PC-3 (cell line): ENCODE data around the gene CCDC28B.

Experiments used
- EZH2 ChIP-seq: fragments of 300-600 bp; sonication (generic); IDR thresholded peaks from one replicate; pipeline ENCODE4 v1.6.1; 2017; ENCODE audit warnings: antibody characterized with exemption, mild to moderate bottlenecking, low read length; ENCODE audit not compliant: unreplicated experiment
- TF ChIP-seq, protein P1 (sequence below): fragments of 300-600 bp; sonication (generic); conservative IDR thresholded peaks from 2 replicates; pipeline ENCODE4 v1.5.1; 2017; ENCODE audit warnings: antibody characterized with exemption, low read depth, mild to moderate bottlenecking, low read length

- TF ChIP-seq, protein P1, sequence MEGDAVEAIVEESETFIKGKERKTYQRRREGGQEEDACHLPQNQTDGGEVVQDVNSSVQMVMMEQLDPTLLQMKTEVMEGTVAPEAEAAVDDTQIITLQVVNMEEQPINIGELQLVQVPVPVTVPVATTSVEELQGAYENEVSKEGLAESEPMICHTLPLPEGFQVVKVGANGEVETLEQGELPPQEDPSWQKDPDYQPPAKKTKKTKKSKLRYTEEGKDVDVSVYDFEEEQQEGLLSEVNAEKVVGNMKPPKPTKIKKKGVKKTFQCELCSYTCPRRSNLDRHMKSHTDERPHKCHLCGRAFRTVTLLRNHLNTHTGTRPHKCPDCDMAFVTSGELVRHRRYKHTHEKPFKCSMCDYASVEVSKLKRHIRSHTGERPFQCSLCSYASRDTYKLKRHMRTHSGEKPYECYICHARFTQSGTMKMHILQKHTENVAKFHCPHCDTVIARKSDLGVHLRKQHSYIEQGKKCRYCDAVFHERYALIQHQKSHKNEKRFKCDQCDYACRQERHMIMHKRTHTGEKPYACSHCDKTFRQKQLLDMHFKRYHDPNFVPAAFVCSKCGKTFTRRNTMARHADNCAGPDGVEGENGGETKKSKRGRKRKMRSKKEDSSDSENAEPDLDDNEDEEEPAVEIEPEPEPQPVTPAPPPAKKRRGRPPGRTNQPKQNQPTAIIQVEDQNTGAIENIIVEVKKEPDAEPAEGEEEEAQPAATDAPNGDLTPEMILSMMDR = no peak
- no peak for TF ChIP-seq EZH2
These were observed 49.0 kb upstream of the CCDC28B start for GRCh38 chr1:32151319-32151787.
